Naive thymus-derived CD8-positive, alpha-beta T cell (primary cell): ENCODE measurements around the gene CIROP. TPM values are rescaled to one million over a fixed set of nuclear protein-coding genes. Genes with fewer than 3 reads are reported as not detected.
A peak's percentile ranks its signal among the peaks of the same experiment; 100 is the strongest.

Experiments used
- ATAC-seq, 2 donors: fragments of 150-1000 bp; cut with Tn5 transposase in 1 of 2; sonication (Bioruptor Pico), chemical (Tn5 transposase) in 1 of 2; 1 replicate in 1 of 2; 2 replicates in 1 of 2; pipeline ENCODE4 v1.10.0; 2021; ENCODE audit warnings: mild to moderate bottlenecking in 2 of 2, moderate library complexity in 2 of 2
- POLR2A ChIA-PET: fragments of 350-600 bp; sonication (Branson Sonifier 250); formaldehyde crosslinking; loops from one replicate; lab custom pipeline; 2021; ENCODE audit warnings: antibody characterized with exemption; lab: Charles Lee
- DNase-seq, 10 donors: peaks; one replicate each; pipeline versions ENCODE4 v3.0.0 to v3.0.0-alpha.2; 2020 to 2022
- H3K27ac Mint-ChIP-seq, 10 donors: one replicate each; pipeline ENCODE4 v1.8.0; 2020 to 2022; ENCODE audit warnings: mild to moderate bottlenecking in 10 of 10, mixed read lengths in 10 of 10, moderate library complexity in 4 of 10, inconsistent platforms in 1 of 10
- H3K27me3 Mint-ChIP-seq, 5 donors: one replicate each; pipeline ENCODE4 v1.8.0; 2021 to 2022; ENCODE audit warnings: mixed read lengths in 5 of 5
- H3K36me3 Mint-ChIP-seq, 3 donors: one replicate each; pipeline ENCODE4 v1.8.0; 2020 to 2022; ENCODE audit warnings: mixed read lengths in 3 of 3, mild to moderate bottlenecking in 2 of 3, inconsistent platforms in 1 of 3
- H3K4me1 Mint-ChIP-seq, 4 donors: one replicate each; pipeline ENCODE4 v1.8.0; 2021 to 2022; ENCODE audit warnings: mixed read lengths in 4 of 4
- H3K4me3 Mint-ChIP-seq, 10 donors: one replicate each; pipeline ENCODE4 v1.8.0; 2020 to 2022; ENCODE audit warnings: mild to moderate bottlenecking in 10 of 10, mixed read lengths in 10 of 10, moderate library complexity in 6 of 10, inconsistent platforms in 1 of 10
- H3K9me3 Mint-ChIP-seq, 9 donors: one replicate each; pipeline ENCODE4 v1.8.0; 2020 to 2022; ENCODE audit warnings: mixed read lengths in 9 of 9, mild to moderate bottlenecking in 3 of 9, inconsistent platforms in 1 of 9, moderate library complexity in 1 of 9
- polyA plus RNA-seq, 3 donors: library from polyadenylated mRNA; unstranded; fragments of 300-500 nt; fragmentation: Illumina TruSeq; gene quantifications; one replicate each; pipeline ENCODE4 v1.2.3, GENCODE V29; 2021
- total RNA-seq, 8 experiments: library from RNA in 2 of 8; stranded (reverse) in 2 of 8; gene quantifications; one replicate each; pipeline ENCODE4 v1.2.3 and lab custom pipeline; 2021 to 2026

CIROP gene
- total and polyA plus RNA-seq, 5 experiments from 2014 or later = not detected

DNA sequence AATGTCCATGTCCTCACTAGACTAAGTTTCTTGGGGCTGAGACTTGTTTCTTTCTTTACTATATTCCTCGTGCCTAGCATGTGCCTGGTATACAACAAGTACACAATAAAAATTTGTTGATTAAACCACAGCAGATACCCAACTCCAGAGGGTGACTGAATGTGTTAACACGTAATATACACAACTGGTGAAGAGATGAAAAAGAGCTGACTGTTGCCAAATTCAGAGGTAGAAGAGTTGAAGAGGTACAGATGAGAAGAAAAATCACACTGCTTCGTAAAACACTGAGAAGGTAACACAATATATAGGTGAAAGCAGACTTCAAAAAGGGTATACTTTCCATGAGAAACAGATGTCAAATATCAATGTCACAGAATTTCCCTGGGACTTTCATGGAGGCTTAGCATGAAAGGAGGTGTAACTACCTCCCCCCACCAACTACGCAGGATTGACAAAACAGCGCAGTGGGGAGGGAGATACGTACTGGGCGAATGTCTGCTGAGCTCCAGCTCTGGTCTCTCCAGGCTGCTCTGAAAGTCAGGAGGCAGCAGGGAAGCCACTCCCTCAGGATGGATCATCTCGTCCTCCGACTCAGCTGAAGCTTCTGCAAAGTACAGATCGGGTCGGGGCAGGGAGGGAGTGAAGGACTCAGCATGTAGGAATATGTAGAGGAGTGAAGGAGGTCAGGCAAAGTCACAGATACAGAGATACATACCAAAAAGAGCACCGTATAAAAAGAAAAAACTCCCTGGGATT lies 15.1 kb downstream of the CIROP start:
- Mint-ChIP-seq H3K4me1 (peaks cover 20 to 53% (median 26%) of the 10 kb centered on the region in 4 donors), H3K4me3 (no peak overlapping the region), H3K36me3 (peaks cover 10 to 89% (median 16%) of the 10 kb centered on the region in 3 donors), H3K27me3 (no peaks in the 10 kb centered on the region), H3K9me3 (no peaks in the 10 kb centered on the region), H3K27ac (peak overlapping the region in 1 of 10 donors; percentile 11)
- DNase-seq = no peak
- ATAC-seq = no peak
- POLR2A ChIA-PET = interaction anchor here (1.3 kb wide), 1 partner anchor 19 kb away, joined by 3 read pairs; no protein-coding TSS in a partner anchor

- ATAC-seq (no peak), DNase-seq (no peak)
- H3K9me3 Mint-ChIP-seq = no peaks in the 10 kb centered on the region
- H3K36me3 Mint-ChIP-seq = peaks cover 7 to 96% (median 13%) of the 10 kb centered on the region in 3 donors
- H3K27ac Mint-ChIP-seq = peak overlapping the region in 5 of 10 donors; percentile 11 to 52 (median 28)
- no peak overlapping the region for H3K4me3 Mint-ChIP-seq
- POLR2A ChIA-PET = interaction anchor here (3.9 kb wide), 1 partner anchor 8 kb away, joined by 12 read pairs; the partner anchor contains the start of genes ACIN1 and C14orf119
- H3K27me3 Mint-ChIP-seq = no peaks in the 10 kb centered on the region
- peaks cover 13 to 35% (median 25%) of the 10 kb centered on the region in 4 donors for H3K4me1 Mint-ChIP-seq
These were observed 18.2 kb downstream of the CIROP start for GRCh38 chr14:23086565-23086964.

GRCh38 chr14:23085458-23085857 lies 19.3 kb downstream of the CIROP start:
- H3K9me3 Mint-ChIP-seq = no peaks in the 10 kb centered on the region
- H3K4me1 Mint-ChIP-seq = peaks cover 11 to 32% (median 23%) of the 10 kb centered on the region in 4 donors
- ATAC-seq (no peak), DNase-seq (no peak)
- POLR2A ChIA-PET = interaction anchor here (3.9 kb wide), 1 partner anchor 9 kb away, joined by 12 read pairs; the partner anchor contains the start of genes ACIN1 and C14orf119
- H3K4me3 Mint-ChIP-seq = no peak overlapping the region
- H3K36me3 Mint-ChIP-seq = peaks cover 11 to 95% (median 16%) of the 10 kb centered on the region in 3 donors
- H3K27me3 Mint-ChIP-seq = no peaks in the 10 kb centered on the region
- peak overlapping the region in 3 of 10 donors; percentile 8 to 41 (median 28) for H3K27ac Mint-ChIP-seq

DNA sequence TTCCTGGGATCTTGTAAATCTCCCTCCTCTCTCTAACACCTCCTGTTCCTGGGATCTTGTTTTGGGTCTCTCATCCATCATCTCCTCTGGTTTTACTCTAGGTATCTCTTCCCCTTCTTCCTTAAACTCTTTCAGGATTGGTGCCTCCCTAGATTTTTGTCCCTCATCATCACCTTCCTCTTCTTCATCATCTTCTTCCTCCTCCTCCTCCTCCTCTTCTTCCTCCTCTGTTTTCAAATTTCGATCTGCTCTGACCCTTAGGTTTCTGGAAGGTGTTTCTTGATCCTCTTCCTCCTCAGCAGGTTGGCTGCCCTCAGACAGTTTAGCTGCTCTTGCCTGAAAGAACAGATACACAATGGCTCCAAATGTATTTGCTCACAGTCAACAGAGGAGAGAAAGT lies 24.3 kb downstream of the CIROP start:
- DNase-seq = no peak
- Mint-ChIP-seq H3K4me1 (peaks cover 0 to 18% (median 4%) of the 10 kb centered on the region in 4 donors), H3K4me3 (no peak overlapping the region), H3K27ac (peak overlapping the region; percentile 12 to 73 (median 42)), H3K36me3 (peaks cover 11 to 94% (median 27%) of the 10 kb centered on the region in 3 donors), H3K9me3 (no peaks in the 10 kb centered on the region), H3K27me3 (no peaks in the 10 kb centered on the region)
- POLR2A ChIA-PET = no interaction called here
- no peak for ATAC-seq

DNA sequence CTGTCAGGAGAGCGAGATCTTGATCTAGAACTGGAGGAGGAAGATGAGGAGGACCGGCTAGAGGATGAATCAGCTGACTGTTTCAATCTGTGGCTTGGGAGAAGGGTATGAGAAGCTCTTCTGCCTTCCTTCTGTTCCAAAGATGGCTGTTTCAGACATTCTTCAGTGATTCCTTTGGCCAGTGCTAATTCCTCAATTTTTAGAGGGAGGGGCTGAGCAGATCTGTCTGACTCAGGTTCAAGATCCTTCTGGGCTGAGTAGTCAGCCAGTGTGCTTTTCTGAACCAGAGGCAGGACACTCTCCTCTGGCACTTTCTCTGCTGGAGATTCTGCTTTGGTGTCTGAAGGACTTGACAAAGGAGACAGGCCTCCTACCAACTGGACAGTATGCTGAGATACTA lies 25.1 kb downstream of the CIROP start:
- peaks cover 10 to 94% (median 27%) of the 10 kb centered on the region in 3 donors for H3K36me3 Mint-ChIP-seq
- H3K27me3 Mint-ChIP-seq = no peaks in the 10 kb centered on the region
- H3K9me3 Mint-ChIP-seq = no peaks in the 10 kb centered on the region
- peak overlapping the region in 8 of 10 donors; percentile 16 to 82 (median 50) for H3K27ac Mint-ChIP-seq
- DNase-seq = no peak
- H3K4me3 Mint-ChIP-seq = no peak overlapping the region
- POLR2A ChIA-PET = no interaction called here
- no peak for ATAC-seq
- H3K4me1 Mint-ChIP-seq = peaks cover 0 to 17% (median 3%) of the 10 kb centered on the region in 4 donors

DNA sequence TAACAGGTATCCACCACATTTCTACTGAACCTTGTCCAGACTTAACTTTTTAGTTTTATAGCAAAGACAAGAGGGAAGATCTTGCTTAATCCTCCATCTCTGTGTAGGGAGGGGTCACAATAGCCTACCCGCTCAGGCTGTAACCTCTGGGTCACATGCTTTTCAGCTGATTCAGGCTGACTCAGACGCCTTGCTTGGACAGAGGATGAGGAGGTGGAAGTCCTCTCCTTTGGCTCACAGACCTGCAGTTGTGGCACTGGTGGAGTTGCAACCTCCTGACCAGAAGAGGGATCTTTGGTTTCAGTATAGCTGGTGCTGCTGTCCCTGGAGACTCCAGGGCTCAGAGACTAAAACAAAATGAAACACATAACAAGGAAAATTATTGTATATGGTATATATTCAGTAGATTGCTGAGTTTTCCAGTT lies 26.1 kb downstream of the CIROP start:
- DNase-seq (no peak), ATAC-seq (no peak)
- H3K4me3 Mint-ChIP-seq = no peak overlapping the region
- H3K9me3 Mint-ChIP-seq = no peaks in the 10 kb centered on the region
- POLR2A ChIA-PET = interaction anchor here (3.2 kb wide), 1 partner anchor 16 kb away, joined by 15 read pairs; the partner anchor contains the start of genes ACIN1 and C14orf119
- H3K36me3 Mint-ChIP-seq = peaks cover 8 to 96% (median 25%) of the 10 kb centered on the region in 3 donors
- peaks cover 0 to 15% (median 2%) of the 10 kb centered on the region in 4 donors for H3K4me1 Mint-ChIP-seq
- no peaks in the 10 kb centered on the region for H3K27me3 Mint-ChIP-seq
- H3K27ac Mint-ChIP-seq = no peak overlapping the region

DNA sequence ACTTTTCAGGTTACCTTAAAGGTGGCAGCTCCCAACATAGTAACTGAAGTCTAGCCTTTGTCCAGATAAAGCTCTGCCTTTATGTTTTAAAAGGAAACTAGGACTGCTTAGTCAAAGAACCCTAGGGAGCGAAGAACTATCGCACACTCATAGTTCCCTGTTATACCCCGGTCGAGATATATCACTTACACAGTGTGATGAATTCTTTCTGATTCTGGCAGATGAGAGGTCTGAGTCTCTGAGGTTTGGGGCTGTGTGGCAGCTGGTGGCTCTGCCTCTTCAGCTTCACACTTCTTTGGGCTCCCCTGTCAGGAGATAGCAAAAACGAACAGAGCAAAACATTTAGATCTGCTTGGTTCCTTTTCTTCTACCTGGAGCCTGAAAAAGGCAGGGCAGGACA lies 26.8 kb downstream of the CIROP start:
- H3K4me1 Mint-ChIP-seq = peaks cover 0 to 15% (median 2%) of the 10 kb centered on the region in 4 donors
- ATAC-seq (no peak), DNase-seq (no peak)
- no peaks in the 10 kb centered on the region for H3K27me3 Mint-ChIP-seq
- peaks cover 8 to 96% (median 25%) of the 10 kb centered on the region in 3 donors for H3K36me3 Mint-ChIP-seq
- H3K4me3 Mint-ChIP-seq = no peak overlapping the region
- POLR2A ChIA-PET = interaction anchor here (0.6 to 3.2 kb wide), 4 partner anchors 17 to 71 kb away, joined by 3 to 15 read pairs (median 6); partner anchors contain the start of genes ACIN1 and C14orf119
- no peaks in the 10 kb centered on the region for H3K9me3 Mint-ChIP-seq
- peak overlapping the region in 4 of 10 donors; percentile 14 to 55 (median 33) for H3K27ac Mint-ChIP-seq

DNA sequence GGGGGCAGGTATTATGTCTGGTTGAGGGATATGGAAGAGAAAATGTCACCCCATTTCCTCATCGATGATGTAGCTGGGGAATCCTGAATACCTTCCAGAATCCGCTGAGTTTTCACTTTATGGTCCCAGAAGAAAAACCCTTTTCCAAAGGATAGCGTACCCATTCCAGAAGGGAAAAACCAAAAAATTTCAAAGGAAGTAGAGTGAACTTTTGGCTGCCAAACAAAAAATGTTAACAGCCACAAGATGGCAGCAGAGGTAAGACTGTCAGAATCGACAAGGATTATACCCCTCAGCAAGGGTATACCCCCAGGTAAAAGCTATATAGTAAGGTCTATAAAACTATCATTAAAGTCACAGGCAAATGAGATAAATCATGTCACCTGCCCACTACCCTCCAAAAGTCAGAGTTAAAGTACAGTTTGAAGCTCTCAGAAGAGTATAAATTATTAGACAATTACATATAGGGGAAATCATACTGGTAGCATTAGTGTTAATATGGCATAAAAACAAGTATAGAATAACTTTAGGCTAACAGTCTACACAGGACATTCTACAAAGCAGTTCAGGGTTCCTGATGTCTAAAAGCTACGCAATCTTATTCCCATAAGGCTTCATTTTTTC lies 27.9 kb downstream of the CIROP start:
- no peak overlapping the region for H3K4me3 Mint-ChIP-seq
- ATAC-seq (peak; percentile 70 to 79), DNase-seq (peak in 5 of 10 donors; percentile 32 to 57 (median 48))
- H3K4me1 Mint-ChIP-seq = peaks cover 0 to 19% (median 8%) of the 10 kb centered on the region in 4 donors
- peak overlapping the region in 3 of 10 donors; percentile 43 to 56 (median 47) for H3K27ac Mint-ChIP-seq
- no peaks in the 10 kb centered on the region for H3K9me3 Mint-ChIP-seq
- peaks cover 8 to 97% (median 25%) of the 10 kb centered on the region in 3 donors for H3K36me3 Mint-ChIP-seq
- POLR2A ChIA-PET = interaction anchor here (0.8 to 3.2 kb wide), 4 partner anchors 18 to 70 kb away, joined by 3 to 15 read pairs (median 9); partner anchors contain the start of genes ACIN1 and C14orf119
- H3K27me3 Mint-ChIP-seq = no peaks in the 10 kb centered on the region

DNA sequence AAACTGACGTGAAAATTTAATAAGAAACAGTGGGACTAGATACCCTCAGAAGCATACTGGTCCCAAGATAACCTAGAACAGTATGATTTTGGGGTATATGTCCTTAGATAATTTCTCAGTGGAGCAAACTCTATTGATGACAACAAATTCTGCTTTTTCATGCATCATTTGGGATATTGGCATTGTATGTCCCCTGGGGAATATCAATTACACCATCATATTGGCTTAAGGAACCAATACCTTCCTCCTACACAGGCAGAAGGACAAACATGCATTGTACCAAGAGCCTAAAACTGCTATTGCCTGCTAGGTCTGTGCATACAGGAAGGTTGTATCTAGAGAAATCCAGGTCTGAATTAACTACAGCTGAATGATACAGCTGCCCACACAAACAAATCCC lies 29.9 kb downstream of the CIROP start:
- no peaks in the 10 kb centered on the region for H3K9me3 Mint-ChIP-seq
- no peak overlapping the region for H3K4me3 Mint-ChIP-seq
- peaks cover 13 to 31% (median 27%) of the 10 kb centered on the region in 4 donors for H3K4me1 Mint-ChIP-seq
- DNase-seq (no peak), ATAC-seq (no peak)
- H3K27me3 Mint-ChIP-seq = no peaks in the 10 kb centered on the region
- POLR2A ChIA-PET = interaction anchor here (0.6 to 1.6 kb wide), 3 partner anchors 20 to 1029 kb away, joined by 4 to 5 read pairs (median 5); partner anchors contain the start of genes ACIN1 and C14orf119
- no peak overlapping the region for H3K27ac Mint-ChIP-seq
- H3K36me3 Mint-ChIP-seq = peaks cover 0 to 85% (median 16%) of the 10 kb centered on the region in 3 donors

DNA sequence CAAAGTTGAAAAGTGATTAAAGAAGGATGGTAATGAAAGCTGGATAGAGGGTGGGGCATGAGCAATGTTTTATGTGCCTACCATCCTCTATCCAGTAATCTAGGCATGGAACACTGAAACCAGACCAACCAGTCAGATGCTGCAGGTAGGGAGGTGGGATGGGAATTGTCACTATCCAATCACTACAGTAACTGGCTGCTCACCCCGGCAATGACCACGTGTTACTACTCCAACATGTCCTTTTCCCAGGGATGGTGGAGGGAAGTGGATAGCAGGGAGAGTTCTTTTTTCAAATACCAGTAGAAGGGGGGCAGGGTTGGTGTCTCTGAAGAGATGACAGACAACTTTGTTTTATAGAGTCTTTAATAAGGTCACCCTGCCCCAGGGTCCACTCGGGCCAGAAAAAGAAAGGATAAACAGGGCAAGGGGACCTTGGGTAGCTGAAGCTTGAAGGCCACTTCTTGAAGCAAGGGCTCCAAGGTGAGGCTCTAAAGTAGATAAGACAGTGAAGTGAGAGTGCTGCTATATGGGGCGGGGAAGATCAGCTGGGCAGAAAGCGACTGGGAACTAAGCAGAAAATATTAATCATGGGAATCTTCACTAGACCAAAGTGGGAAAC lies 32.8 kb downstream of the CIROP start:
- peaks cover 0 to 73% (median 12%) of the 10 kb centered on the region in 3 donors for H3K36me3 Mint-ChIP-seq
- H3K4me3 Mint-ChIP-seq = peak overlapping the region; percentile 85 to 99 (median 95)
- H3K4me1 Mint-ChIP-seq = peaks cover 18 to 41% (median 39%) of the 10 kb centered on the region in 4 donors
- DNase-seq (no peak), ATAC-seq (no peak)
- H3K27me3 Mint-ChIP-seq = no peaks in the 10 kb centered on the region
- H3K27ac Mint-ChIP-seq = peak overlapping the region; percentile 88 to 97 (median 95)
- POLR2A ChIA-PET = interaction anchor here (0.5 to 3.1 kb wide), 4 partner anchors 23 to 317 kb away, joined by 3 to 13 read pairs (median 5); partner anchors contain the start of genes ACIN1 and C14orf119
- H3K9me3 Mint-ChIP-seq = no peaks in the 10 kb centered on the region

- peak overlapping the region; percentile 88 to 97 (median 95) for H3K27ac Mint-ChIP-seq
- DNase-seq = peak; percentile 57 to 83 (median 69)
- peak; percentile 89 to 91 for ATAC-seq
- POLR2A ChIA-PET = interaction anchor here (0.5 to 3.1 kb wide), 5 partner anchors 18 to 318 kb away, joined by 3 to 13 read pairs (median 5); partner anchors contain the start of genes ACIN1 and C14orf119
- H3K4me1 Mint-ChIP-seq = peaks cover 18 to 41% (median 38%) of the 10 kb centered on the region in 4 donors
- no peaks in the 10 kb centered on the region for H3K27me3 Mint-ChIP-seq
- H3K36me3 Mint-ChIP-seq = peaks cover 0 to 73% (median 8%) of the 10 kb centered on the region in 3 donors
- peak overlapping the region; percentile 85 to 99 (median 95) for H3K4me3 Mint-ChIP-seq
- no peaks in the 10 kb centered on the region for H3K9me3 Mint-ChIP-seq
These were observed 33.4 kb downstream of the CIROP start for GRCh38 chr14:23071244-23071920.
